GM18868 (cell line): Measurements from ENCODE around the gene CFHR3.
"Not testable (repeated sequence)": the region's sequence is repeated elsewhere in the genome, so short reads cannot be mapped to it uniquely, and the experiment has no call there.

Source experiments
- ATAC-seq: cut with Tn5 transposase; IDR thresholded peaks from one replicate; pipeline ENCODE4 v1.9.1; 2021; ENCODE audit warnings: mild to moderate bottlenecking, moderate library complexity; ENCODE audit not compliant: unreplicated experiment

Gene CFHR3

DNA sequence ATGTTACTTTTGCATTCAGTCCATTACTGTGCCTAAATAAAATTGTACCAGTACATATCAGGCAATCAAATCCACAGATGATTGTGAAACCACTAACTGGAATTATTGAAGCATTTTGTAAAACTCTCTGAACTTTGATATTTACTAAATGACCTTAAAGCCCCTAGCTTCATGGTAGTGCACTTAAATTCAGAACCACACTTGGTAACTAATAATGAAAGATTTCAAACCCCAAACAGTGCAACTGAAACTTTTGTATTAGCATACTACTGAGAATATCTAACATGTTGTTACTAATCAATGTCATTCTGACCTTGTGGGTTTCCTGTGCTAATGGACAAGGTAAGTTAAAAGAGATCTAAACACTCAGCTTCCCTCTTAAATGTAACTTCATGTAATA is at the start of gene CFHR3:
Gene CFHR3 (plus strand): TSS at position 238 of the 400 bp plus-strand sequence. CDS start 47 bp downstream, at position 285.
- ATAC-seq: no peak

DNA sequence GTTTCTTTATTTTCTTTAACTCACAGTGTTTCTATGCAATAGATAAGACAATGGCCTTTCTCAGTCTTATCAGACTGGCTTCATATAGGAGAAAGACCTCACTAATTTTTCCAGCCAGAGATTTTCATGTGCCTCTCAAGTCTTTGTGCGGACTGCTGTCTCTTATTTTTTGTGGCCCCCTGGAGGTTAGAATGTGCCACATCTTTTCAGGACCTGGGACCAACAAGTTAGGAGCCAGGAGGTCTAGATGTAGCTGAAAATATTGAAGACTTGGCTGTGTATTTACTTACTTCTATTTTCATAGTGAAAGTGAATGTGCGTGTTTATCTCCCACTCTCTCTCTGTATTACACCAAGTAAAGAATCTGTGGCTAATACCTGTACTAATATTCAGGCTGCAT is 42.1 kb upstream of the CFHR3 start:
- ATAC-seq: no peak

DNA sequence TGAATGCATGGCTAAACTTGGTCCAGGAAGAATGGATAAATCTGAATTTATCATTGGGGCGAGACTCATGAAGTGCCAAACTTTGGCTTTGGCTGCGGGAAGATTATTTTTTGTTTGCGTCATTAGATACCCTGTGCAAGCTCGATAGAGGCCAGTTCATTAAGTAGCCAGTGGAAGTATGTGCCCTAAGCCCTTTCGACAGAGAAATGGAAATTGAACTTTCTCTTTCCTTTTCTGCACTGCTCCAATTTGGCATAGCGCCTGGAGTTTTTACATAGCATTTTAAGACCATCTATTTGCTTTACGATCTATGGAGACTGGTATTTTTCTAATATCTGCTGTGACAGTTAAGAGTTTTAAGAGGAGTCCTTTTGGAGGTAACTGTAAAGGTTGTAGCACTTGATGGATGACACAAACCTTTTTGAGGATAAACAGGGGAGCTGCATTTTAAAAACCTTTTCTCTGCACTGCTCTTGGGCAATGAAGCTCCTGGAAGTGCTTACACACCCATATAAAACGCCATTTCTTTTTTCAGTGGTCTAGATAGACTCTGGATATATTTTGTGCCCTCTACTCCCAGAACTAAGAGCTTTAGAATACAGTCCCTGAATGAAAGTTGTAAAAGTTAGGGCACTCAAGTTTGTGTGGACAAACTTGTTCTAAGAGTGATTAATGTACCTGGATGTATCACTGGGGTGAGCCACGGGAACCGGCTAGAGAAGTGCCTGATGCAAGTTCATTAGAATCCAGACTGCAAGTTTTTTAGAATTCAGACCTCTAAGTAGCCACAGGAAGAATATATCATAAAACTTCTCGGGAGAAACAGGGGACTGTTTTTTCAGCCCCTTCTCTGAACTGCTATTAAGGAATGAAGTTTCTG is 41.3 kb upstream of the CFHR3 start:
- no peak for ATAC-seq

DNA sequence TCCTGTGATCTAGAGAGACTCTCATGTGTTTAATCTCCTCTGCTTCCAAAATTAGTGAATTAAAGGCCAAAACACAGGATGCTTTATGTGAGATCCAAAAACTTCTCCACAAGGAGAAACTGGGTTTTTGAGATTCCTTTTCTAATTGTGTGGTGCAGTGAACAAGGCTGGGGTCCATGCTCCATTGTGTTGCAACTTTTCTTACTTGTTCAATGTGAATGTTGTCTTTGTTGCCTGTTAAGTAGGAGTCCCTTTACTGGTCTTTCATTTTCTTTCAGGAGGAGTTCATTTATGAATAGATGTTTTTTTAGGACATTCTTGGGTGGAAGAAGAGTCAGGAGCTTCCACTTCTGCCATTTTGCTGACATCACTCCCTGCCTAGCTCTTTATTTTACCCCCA is 40.6 kb upstream of the CFHR3 start:
- ATAC-seq: no peak

DNA sequence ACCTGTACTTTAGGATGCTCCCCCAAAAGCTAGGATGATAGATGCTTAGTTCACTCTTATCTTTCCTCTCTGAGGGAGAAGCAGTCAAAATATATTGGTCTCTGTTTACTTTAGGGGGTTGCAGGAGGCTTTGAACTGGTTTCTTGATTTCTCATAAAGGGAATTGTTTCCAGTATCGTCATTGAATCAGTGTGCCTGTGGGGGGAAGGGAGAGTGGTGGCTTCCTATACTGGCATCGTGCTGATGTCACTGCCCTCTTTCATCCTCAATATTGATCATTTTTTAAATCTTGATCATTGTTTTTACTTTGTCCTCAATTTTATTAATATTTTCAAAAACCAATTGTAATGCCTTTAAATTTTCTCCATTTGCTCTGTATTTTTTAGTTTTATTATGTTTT is 40.2 kb upstream of the CFHR3 start:
- no peak for ATAC-seq

DNA sequence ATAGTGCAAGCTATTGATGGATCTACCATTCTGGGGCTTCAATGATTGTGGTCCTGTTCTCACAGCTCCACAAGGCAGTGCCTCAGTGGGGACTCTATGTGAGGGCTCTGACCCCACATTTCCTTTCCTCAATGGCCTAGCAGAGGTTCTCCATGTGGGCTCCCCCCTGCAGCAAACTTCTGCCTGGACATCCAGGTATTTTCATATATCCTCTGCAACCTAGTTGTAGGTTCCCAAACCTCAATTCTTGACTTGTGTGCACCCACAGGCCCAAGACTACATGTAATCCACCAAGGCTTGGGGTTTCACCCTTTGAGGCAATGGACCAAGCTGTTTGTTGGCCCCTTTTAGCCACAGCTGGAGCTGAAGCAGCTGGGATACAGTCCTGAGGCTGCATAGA is 35.9 kb upstream of the CFHR3 start:
- ATAC-seq: no peak

DNA sequence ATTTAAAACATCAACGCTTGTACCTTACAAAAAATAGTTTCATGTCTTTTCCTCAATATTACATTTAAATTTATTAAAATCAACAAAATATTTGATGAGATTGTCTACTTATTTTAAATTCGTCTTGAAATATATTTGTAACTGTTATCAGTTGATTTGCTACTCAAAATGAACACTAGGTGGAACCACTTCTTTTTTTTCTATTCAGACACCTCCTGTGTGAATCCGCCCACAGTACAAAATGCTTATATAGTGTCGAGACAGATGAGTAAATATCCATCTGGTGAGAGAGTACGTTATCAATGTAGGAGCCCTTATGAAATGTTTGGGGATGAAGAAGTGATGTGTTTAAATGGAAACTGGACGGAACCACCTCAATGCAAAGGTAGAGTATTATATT is 31.4 kb upstream of the CFHR3 start:
- ATAC-seq: peak; percentile 97

DNA sequence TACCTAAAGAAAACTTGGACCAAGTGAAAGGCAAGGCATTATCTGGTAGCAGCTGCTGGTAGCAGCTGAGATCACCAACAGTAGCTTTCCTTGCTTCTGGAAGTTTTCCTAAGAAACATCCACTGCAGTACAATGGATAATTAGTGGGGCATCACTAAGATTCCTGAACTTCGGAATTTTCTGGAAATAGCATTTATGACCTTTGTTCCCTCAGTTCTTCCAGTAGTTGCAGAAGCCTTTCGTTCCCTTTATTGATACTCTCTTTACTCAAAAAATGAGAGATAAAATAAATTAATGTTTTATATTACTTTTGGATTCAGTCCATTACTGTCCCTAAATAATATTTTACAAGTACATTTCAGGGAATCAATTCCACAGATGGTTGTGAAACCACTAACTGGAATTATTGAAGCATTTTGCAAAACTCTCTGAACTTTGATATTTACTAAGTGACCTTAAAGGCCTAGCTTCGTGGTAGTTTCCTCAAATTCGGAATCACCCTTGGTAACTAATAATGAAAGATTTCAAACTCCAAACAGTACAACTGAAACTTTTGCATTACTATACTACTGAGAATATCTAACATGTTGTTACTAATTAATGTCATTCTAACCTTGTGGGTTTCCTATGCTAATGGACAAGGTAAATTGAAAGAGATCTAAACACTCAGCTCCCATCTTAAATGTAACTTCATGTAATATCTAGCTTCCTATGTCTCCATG is 9.5 kb upstream of the CFHR3 start:
- ATAC-seq: not testable (repeated sequence)

DNA sequence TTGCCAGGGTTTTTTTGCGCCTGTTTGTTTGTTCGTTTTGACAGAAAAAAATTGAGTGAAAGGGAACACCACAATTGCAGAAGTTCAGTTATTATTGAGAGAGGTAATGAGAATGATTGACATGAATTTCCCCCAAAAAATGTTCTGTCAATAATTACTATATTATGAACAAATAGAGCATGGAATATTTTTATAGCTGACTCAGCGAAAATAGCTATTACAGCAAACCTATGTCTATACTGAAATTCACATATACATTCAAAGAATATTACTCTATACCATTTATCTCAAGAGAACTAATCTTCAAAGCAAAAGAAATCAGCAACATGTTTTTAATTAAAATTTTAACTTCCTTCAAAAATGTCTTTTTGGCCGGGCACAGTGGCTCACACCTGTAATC is 4.8 kb upstream of the CFHR3 start:
- not testable (repeated sequence) for ATAC-seq

DNA sequence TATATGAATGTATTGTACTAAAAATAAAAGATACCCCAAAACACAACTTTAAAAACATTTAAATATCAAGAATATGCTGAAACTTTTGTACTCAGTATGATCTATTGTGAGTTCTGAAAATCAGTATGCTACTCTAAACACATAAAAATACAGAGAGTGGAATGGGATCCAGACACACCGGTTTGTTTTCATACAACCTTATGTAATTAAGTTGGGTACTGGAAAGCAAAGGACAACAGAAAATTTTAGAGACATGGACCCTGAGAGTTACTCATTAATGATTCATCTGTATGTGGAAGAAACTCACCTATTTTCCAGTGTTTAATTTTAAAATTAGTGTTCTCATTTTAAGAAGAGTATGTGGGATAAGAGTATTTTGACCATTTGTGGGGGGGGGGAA is 927 bp upstream of the CFHR3 start:
- ATAC-seq: no peak

DNA sequence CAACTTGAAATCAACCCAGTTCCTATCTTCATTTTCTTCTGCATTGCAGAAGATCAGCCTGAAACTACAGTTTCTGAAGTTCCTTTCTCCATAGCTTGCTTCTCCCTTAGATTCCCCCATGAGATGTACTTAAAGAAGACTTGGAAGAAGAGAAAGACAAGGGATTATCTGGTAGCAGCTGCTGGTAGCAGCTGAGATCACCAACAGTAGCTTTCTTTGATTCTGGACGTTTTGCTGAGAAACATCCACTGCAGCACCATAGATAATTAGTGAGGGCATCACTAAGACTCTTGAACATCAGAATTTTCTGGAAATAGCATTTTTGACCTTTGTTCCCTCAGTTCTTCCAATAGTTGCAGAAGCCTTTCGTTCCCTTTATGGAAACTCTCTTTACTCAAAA is 465 bp upstream of the CFHR3 start:
- no peak for ATAC-seq

DNA sequence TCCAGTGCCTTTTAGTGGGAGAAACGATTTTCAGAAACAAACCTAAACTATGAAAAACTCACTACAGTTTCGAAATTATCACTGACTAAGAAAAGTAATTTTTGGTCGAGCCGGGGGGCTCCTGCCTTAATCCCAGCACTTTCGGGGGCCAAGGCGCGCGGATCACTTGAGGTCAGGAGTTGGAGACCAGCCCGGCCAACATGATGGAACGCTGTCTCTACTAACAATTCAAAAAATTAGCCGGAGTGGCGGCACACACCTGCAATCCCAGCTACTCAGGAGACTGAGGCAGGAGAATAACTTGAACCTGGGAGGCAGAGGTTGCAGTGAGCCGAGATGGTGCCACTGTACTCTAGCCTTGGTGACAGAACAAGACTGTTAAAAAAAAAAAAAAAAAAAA is 3.0 kb downstream of the CFHR3 start:
- no peak for ATAC-seq

DNA sequence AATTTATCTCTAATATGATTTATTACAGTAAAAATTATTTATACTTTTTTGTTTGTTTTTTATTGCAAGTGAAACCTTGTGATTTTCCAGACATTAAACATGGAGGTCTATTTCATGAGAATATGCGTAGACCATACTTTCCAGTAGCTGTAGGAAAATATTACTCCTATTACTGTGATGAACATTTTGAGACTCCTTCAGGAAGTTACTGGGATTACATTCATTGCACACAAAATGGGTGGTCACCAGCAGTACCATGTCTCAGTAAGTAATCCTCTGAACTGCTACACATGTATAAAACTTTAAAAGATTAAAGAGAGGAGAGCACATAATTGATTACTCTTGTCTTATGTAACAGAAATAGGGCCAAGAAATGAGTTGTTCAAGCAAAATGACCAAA is 4.5 kb downstream of the CFHR3 start:
- ATAC-seq: no peak

DNA sequence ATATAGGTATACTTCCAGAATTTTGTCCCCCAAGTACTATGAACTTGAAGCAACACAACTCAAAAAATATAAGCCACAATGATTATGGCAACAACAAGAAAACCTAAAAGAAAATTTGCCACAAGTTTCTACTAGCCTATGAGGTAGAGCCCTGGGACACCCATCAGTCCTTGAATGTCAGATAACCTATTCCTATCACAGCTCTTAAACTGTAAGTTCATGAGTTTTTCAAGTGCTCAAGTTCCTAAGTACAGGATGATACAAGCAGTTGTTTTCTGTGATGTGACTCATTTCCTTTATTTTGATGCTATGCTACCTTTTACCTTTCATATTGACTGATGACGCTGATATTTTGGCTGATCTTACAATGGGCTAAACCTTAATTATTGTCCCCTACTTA is 16.6 kb downstream of the CFHR3 start:
- not testable (repeated sequence) for ATAC-seq

DNA sequence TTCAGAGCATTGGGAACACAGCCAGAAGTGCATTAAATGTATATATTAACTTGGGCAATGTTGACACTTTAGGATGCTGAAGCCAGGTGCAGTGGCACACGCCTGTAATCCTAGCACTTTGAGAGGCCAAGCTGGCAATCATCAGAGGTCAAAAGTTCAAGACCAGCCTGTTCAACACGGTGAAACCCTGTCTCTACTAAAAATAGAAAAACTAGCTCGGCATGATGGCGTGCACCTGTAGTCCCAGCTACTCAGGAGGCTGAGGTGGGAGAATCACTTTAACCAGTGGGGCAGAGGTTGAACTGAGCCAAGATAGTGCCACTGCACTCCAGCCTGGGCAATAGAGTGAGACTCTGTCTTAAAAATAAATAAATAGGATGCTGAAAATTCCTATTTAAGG is 19.5 kb downstream of the CFHR3 start:
- not testable (repeated sequence) for ATAC-seq

DNA sequence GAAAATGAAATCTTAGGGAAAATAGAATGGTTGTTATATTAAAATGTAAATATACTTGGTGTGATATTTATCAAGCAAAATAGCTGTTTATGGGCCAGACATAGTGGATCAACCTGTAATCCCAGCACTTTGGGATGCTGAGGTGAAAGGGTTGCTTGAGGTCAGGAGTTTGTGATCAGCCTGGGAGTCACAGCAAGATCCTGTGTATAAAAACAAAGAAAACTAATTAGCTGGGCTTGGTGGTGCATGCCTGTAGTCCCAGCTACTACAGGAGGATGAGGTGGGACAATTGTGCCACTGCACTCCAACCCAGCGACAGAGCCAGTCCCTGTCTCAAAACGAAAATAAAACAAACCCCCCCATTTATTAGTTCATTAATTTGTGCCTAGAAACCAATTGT is 23.3 kb downstream of the CFHR3 start:
- no peak for ATAC-seq

DNA sequence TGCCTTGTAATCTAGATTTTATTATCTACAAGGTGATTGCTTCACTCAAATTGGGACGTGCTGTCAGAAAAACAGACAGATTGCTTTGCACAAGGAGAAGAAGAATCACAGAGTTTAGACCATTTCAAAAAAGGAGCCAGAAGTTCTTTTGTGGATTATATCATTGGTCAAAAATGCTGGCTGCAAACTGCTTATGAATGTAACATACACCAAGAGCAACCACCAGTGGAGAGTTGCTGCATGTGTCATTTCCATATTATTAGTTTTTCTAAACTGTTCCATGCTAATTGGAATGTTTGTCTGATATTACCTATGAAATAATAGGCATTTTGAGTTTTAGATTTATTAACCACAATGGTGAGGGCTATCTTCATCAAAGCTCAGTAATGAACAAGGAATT is 27.3 kb downstream of the CFHR3 start:
- not testable (repeated sequence) for ATAC-seq

DNA sequence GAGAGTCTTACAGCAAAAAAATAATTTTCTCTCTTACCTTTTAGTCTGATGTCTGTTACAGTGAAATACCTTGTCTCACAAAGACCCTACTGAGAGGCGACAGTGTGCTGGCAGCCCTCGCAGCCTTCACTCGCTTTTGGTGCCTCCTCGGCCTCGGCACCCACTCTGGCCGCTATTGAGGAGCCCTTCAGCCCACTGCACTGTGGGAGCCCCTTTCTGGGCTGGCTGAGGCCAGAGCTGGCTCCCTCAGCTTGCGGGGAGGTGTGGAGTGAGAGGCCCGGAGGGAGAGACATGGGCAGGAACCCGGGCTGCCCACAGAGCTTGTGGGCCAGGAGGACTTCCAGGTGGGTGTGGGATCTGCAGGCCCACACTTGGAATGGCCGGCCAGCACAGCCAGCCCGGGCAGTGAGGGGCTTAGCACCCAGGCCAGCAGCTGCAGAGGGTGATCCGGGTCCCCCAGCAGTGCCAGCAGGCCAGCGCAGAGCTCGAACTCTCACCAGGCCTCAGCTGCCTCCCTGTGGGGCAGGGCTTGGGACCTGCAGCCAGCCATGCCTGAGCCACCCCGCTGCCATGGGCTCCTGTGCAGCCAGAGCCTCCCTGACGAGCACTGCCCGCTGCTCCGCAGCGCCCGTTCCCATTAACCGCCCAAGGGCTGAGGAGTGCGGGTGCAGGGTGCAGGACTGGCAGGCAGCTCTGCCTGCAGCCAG is 34.0 kb downstream of the CFHR3 start:
- no peak for ATAC-seq

DNA sequence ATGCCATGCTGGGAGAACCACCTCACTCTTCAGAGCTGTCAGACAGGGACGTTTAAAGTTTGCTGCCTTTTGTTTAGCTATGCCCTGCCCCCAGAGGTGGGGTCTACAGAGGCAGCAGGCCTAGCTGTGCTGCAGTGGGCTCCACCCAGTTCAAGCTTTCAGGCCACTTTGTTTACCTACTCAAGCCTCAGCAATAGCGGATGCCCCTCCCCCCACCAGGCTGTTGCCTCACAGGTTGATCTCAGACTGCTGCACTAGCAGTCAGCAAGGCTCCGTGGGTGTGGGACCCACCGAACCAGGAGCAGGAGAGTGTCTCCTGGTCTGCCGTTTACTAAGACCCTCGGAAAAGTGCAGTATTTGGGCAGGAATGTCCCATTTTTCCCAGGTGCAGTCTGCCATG is 42.8 kb downstream of the CFHR3 start:
- not testable (repeated sequence) for ATAC-seq

DNA sequence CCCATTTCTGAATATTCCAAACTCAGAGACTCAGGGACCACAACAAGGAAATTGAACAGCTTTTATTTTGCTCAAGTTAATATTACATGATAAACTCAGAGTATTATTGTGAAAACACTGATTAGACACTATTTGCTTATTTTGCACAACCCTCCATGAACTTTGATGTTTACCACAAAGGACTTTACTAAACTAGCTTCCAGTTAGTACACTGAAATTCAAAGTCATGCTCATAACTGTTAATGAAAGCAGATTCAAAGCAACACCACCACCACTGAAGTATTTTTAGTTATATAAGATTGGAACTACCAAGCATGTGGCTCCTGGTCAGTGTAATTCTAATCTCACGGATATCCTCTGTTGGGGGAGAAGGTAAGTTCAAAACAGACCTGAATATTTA is 44.9 kb downstream of the CFHR3 start, which contains the start of gene CFHR1:
Gene CFHR1 (plus strand): TSS at position 201 of the 400 bp plus-strand sequence. CDS start 114 bp downstream, at position 315.
- ATAC-seq: not testable (repeated sequence)

DNA sequence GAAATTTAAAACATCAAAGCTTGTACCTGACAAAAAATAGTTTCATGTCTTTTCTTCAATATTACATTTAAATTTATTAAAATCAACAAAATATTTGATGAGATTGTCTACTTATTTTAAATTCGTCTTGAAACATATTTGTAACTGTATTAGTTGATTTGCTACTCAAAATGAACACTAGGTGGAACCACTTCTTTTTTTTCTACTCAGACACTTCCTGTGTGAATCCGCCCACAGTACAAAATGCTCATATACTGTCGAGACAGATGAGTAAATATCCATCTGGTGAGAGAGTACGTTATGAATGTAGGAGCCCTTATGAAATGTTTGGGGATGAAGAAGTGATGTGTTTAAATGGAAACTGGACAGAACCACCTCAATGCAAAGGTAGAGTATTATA is 53.2 kb downstream of the CFHR3 start:
- peak; percentile 99 for ATAC-seq
